Neural cell (in vitro differentiated cells): ENCODE measurements around the gene WNT4. TPM values are rescaled to one million over a fixed set of nuclear protein-coding genes. Genes with fewer than 3 reads are reported as not detected.

Experiments
- H2AFZ ChIP-seq: fragments of 200-600, 300-800 bp; sonication (generic), shearing (Covaris generic); 2 replicates; pipeline ENCODE4 v1.6.0; 2014; ENCODE audit warnings: low read depth, mild to moderate bottlenecking, antibody characterized with exemption, low read length, moderate library complexity
- H3F3A ChIP-seq: fragments of 200-600 bp; shearing (Covaris generic); 2 replicates; pipeline ENCODE4 v1.6.1; 2016; ENCODE audit warnings: mild to moderate bottlenecking, moderate library complexity, mixed read lengths, antibody characterized with exemption, low read length; ENCODE audit not compliant: insufficient read depth, poor library complexity, severe bottlenecking
- H3K27ac ChIP-seq: fragments of 200-600, 300-800 bp; sonication (generic), shearing (Covaris generic); 2 replicates; pipeline ENCODE4 v1.5.1; 2014; ENCODE audit warnings: mild to moderate bottlenecking, low read length, moderate library complexity
- H3K27me3 ChIP-seq: fragments of 300-800, 200-600 bp; sonication (generic), shearing (Covaris generic); 2 replicates; pipeline ENCODE4 v1.6.0; 2014; ENCODE audit warnings: mild to moderate bottlenecking, low read depth, low read length, moderate library complexity; ENCODE audit not compliant: insufficient read depth
- H3K36me3 ChIP-seq: fragments of 300-800, 200-600 bp; sonication (generic), shearing (Covaris generic); 2 replicates; pipeline ENCODE4 v1.5.1; 2014; ENCODE audit warnings: mild to moderate bottlenecking, antibody characterized with exemption, low read length, moderate library complexity; ENCODE audit not compliant: insufficient read depth
- H3K4me2 ChIP-seq: fragments of 300-800, 200-600 bp; sonication (generic), shearing (Covaris generic); 2 replicates; pipeline ENCODE4 v1.6.0; 2014; ENCODE audit warnings: mild to moderate bottlenecking, low read length
- H3K4me3 ChIP-seq: fragments of 300-800, 200-600 bp; sonication (generic), shearing (Covaris generic); 2 replicates; pipeline ENCODE4 v1.5.1; 2014; ENCODE audit warnings: mild to moderate bottlenecking, low read length, moderate library complexity
- H3K79me2 ChIP-seq: fragments of 200-600 bp; shearing (Covaris generic); replicated peaks from 2 replicates; pipeline ENCODE4 v1.6.0; 2014; ENCODE audit warnings: mild to moderate bottlenecking, low read length, moderate library complexity; ENCODE audit not compliant: insufficient read depth
- H3K9ac ChIP-seq: fragments of 300-800, 200-600 bp; sonication (generic), shearing (Covaris generic); 2 replicates; pipeline ENCODE4 v1.6.1; 2016; ENCODE audit warnings: mild to moderate bottlenecking, low read length, mixed read lengths
- H3K9me2 ChIP-seq: fragments of 200-600 bp; shearing (Covaris generic); 2 replicates; pipeline ENCODE4 v1.6.1; 2016; ENCODE audit warnings: mild to moderate bottlenecking, low read length, mixed read lengths; ENCODE audit not compliant: insufficient read depth
- H3K9me3 ChIP-seq: fragments of 200-600, 300-800 bp; sonication (generic), shearing (Covaris generic); 2 replicates; pipeline ENCODE4 v1.6.1; 2016; ENCODE audit warnings: mild to moderate bottlenecking, mixed run types, low read length, moderate library complexity, mixed read lengths
- H4K20me1 ChIP-seq: fragments of 200-600 bp; shearing (Covaris generic); 2 replicates; pipeline ENCODE4 v1.6.1; 2016; ENCODE audit warnings: mild to moderate bottlenecking, mixed run types; ENCODE audit not compliant: insufficient read depth
- EP300 ChIP-seq: fragments of 450-650 bp; conservative IDR thresholded peaks from 2 replicates; pipeline ENCODE4 v1.6.1; 2014; ENCODE audit warnings: antibody characterized with exemption, mild to moderate bottlenecking, moderate library complexity; ENCODE audit not compliant: poor library complexity, severe bottlenecking
- EZH2 ChIP-seq: fragments of 200-600, 300-800 bp; shearing (Covaris generic), sonication (generic); IDR thresholded peaks from 2 replicates; pipeline ENCODE4 v1.6.1; 2014; ENCODE audit warnings: antibody characterized with exemption, low read length, borderline replicate concordance, mild to moderate bottlenecking; ENCODE audit not compliant: insufficient read depth, poor library complexity, severe bottlenecking
- MXI1 ChIP-seq: fragments of 450-650 bp; conservative IDR thresholded peaks from 2 replicates; pipeline ENCODE4 v1.6.1; 2014; ENCODE audit warnings: antibody characterized with exemption, mild to moderate bottlenecking; ENCODE audit not compliant: poor library complexity, severe bottlenecking
- POLR2AphosphoS5 ChIP-seq: IDR thresholded peaks from 2 replicates; pipeline ENCODE4 v1.6.1; 2012
- RAD21 ChIP-seq: fragments of 450-650 bp; conservative IDR thresholded peaks from 2 replicates; pipeline ENCODE4 v1.6.1; 2014; ENCODE audit warnings: antibody characterized with exemption, mild to moderate bottlenecking, moderate library complexity
- SMC3 ChIP-seq: fragments of 450-650 bp; conservative IDR thresholded peaks from 2 replicates; pipeline ENCODE4 v1.6.1; 2014; ENCODE audit warnings: antibody characterized with exemption, mild to moderate bottlenecking, moderate library complexity; ENCODE audit not compliant: poor library complexity
- TAF1 ChIP-seq: IDR thresholded peaks from 2 replicates; pipeline ENCODE4 v1.6.1; 2012; ENCODE audit warnings: low read depth
- polyA plus RNA-seq: library from polyadenylated mRNA; depleted of rRNA; stranded (reverse); fragments of >200 nt; gene quantifications from 2 replicates; pipeline ENCODE4 v1.2.3, GENCODE V29; 2014
- TF ChIP-seq, protein P1 (sequence below): IDR thresholded peaks from 2 replicates; pipeline ENCODE4 v1.6.1; 2012; ENCODE audit warnings: borderline replicate concordance
- TF ChIP-seq, protein P2 (sequence below): fragments of 450-650 bp; IDR thresholded peaks from 2 replicates; pipeline ENCODE4 v1.5.1; 2014; ENCODE audit warnings: antibody characterized with exemption, mild to moderate bottlenecking, moderate library complexity; ENCODE audit not compliant: poor library complexity, severe bottlenecking

WNT4 gene
- polyA plus RNA-seq, 1 donor from 2014 or later = 5.1 TPM

DNA sequence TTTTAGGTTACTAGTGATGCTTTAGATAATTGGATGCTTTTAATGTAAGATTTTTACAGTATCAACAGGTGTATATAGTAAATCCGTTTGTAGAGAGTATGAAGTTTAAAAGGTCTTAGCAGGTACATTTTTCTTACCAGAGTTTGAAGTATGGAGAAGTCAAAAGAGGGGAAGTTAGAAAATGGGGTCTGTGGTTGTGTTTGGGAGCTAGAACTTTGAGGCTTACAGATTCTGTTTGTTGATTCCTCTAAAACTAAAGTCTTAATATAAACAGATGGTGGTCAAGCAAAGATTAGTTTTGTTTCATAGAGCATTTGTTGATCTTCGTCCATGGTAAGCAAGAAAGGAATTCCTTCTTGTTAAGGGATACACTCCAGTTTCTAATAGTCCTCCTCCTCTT, 54.6 kb downstream of the WNT4 start:
- no peak overlapping the region for H3K4me2 ChIP-seq
- H3K36me3 ChIP-seq = no peaks in the 10 kb centered on the region
- H3K9me3 ChIP-seq = no peaks in the 10 kb centered on the region
- H2AFZ ChIP-seq = no peak overlapping the region
- no peak overlapping the region for H3K27ac ChIP-seq
- no peaks in the 10 kb centered on the region for H3K9me2 ChIP-seq
- no peak overlapping the region for H3K4me3 ChIP-seq
- H3K27me3 ChIP-seq = no peaks in the 10 kb centered on the region
- no peaks in the 10 kb centered on the region for H3F3A ChIP-seq
- no peak overlapping the region for H3K9ac ChIP-seq
- H3K79me2 ChIP-seq = peaks cover 46% of the 10 kb centered on the region
- H4K20me1 ChIP-seq = peaks cover 29% of the 10 kb centered on the region
- TF ChIP-seq RAD21 (no peak), POLR2AphosphoS5 (no peak), MXI1 (no peak)
- TF ChIP-seq, protein P1, sequence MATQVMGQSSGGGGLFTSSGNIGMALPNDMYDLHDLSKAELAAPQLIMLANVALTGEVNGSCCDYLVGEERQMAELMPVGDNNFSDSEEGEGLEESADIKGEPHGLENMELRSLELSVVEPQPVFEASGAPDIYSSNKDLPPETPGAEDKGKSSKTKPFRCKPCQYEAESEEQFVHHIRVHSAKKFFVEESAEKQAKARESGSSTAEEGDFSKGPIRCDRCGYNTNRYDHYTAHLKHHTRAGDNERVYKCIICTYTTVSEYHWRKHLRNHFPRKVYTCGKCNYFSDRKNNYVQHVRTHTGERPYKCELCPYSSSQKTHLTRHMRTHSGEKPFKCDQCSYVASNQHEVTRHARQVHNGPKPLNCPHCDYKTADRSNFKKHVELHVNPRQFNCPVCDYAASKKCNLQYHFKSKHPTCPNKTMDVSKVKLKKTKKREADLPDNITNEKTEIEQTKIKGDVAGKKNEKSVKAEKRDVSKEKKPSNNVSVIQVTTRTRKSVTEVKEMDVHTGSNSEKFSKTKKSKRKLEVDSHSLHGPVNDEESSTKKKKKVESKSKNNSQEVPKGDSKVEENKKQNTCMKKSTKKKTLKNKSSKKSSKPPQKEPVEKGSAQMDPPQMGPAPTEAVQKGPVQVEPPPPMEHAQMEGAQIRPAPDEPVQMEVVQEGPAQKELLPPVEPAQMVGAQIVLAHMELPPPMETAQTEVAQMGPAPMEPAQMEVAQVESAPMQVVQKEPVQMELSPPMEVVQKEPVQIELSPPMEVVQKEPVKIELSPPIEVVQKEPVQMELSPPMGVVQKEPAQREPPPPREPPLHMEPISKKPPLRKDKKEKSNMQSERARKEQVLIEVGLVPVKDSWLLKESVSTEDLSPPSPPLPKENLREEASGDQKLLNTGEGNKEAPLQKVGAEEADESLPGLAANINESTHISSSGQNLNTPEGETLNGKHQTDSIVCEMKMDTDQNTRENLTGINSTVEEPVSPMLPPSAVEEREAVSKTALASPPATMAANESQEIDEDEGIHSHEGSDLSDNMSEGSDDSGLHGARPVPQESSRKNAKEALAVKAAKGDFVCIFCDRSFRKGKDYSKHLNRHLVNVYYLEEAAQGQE = no peak

DNA sequence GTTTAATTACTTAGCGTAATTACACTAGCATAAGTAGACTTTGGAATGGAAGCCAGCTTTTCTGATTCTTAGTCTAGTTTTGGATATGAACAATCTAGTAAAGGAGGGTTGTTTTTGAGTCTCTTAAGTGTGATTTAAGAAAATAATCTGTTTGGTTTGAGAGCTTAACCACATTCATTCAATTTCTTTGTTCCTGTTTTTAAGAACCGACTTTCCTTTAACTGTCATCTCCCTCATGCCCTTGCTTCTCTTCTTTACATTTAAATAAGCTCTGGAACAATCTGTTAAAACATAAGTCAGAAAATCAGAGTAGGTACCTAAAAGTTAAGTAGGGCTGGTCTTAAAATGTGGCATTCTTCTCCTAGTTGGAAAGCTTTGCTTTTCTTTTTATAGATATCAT, 62.7 kb downstream of the WNT4 start:
- no peak overlapping the region for H3K4me3 ChIP-seq
- H3K9me3 ChIP-seq = no peaks in the 10 kb centered on the region
- H3K27me3 ChIP-seq = no peaks in the 10 kb centered on the region
- H4K20me1 ChIP-seq = peaks cover 13% of the 10 kb centered on the region
- TF ChIP-seq, protein P2, sequence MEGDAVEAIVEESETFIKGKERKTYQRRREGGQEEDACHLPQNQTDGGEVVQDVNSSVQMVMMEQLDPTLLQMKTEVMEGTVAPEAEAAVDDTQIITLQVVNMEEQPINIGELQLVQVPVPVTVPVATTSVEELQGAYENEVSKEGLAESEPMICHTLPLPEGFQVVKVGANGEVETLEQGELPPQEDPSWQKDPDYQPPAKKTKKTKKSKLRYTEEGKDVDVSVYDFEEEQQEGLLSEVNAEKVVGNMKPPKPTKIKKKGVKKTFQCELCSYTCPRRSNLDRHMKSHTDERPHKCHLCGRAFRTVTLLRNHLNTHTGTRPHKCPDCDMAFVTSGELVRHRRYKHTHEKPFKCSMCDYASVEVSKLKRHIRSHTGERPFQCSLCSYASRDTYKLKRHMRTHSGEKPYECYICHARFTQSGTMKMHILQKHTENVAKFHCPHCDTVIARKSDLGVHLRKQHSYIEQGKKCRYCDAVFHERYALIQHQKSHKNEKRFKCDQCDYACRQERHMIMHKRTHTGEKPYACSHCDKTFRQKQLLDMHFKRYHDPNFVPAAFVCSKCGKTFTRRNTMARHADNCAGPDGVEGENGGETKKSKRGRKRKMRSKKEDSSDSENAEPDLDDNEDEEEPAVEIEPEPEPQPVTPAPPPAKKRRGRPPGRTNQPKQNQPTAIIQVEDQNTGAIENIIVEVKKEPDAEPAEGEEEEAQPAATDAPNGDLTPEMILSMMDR = no peak
- TF ChIP-seq, protein P1 = no peak
- no peak for TF ChIP-seq POLR2AphosphoS5
- TF ChIP-seq EZH2 = no peak
- TF ChIP-seq TAF1 = no peak
- TF ChIP-seq RAD21 = no peak
- no peak for TF ChIP-seq EP300
- no peak for TF ChIP-seq SMC3
- no peak for TF ChIP-seq MXI1
- no peak overlapping the region for H2AFZ ChIP-seq
- H3K36me3 ChIP-seq = no peaks in the 10 kb centered on the region
- no peak overlapping the region for H3K4me2 ChIP-seq
- H3K9me2 ChIP-seq = no peaks in the 10 kb centered on the region
- no peaks in the 10 kb centered on the region for H3F3A ChIP-seq
- peaks cover 66% of the 10 kb centered on the region for H3K79me2 ChIP-seq
- H3K9ac ChIP-seq = no peak overlapping the region
- H3K27ac ChIP-seq = no peak overlapping the region
